Stimulated activated CD4-positive, alpha-beta T cell treated with anti-CD3 and anti-CD28 coated beads, Interleukin-2, amount 100 ng/mL, for 24 hours (primary cell): Measurements from ENCODE around the gene LCN2.

Experiments used
- DNase-seq, 2 donors: peaks; one replicate each; pipeline ENCODE4 v3.0.0-alpha.2; 2020

The LCN2 gene

GRCh38 chr9:128115187-128116103 lies 33.8 kb upstream of the LCN2 start:
- DNase-seq: no peak

- no peak for DNase-seq
These were observed 32.9 kb upstream of the LCN2 start for GRCh38 chr9:128116104-128117083.

GRCh38 chr9:128117613-128118471 lies 31.4 kb upstream of the LCN2 start:
- DNase-seq: peak; percentile 100

GRCh38 chr9:128118472-128118857 lies 30.8 kb upstream of the LCN2 start:
- no peak for DNase-seq

GRCh38 chr9:128118971-128119665 lies 30.1 kb upstream of the LCN2 start:
- DNase-seq: no peak

- DNase-seq: no peak
These were observed 29.1 kb upstream of the LCN2 start for GRCh38 chr9:128120061-128120740.

GRCh38 chr9:128120741-128121465 lies 28.4 kb upstream of the LCN2 start:
- no peak for DNase-seq

GRCh38 chr9:128121466-128121810 lies 27.8 kb upstream of the LCN2 start:
- DNase-seq: no peak

- DNase-seq: no peak
These were observed 27.1 kb upstream of the LCN2 start for GRCh38 chr9:128121924-128122808.

GRCh38 chr9:128122809-128123175 lies 26.5 kb upstream of the LCN2 start:
- no peak for DNase-seq

- no peak for DNase-seq
These were observed 25.7 kb upstream of the LCN2 start for GRCh38 chr9:128123451-128124080.

- no peak for DNase-seq
These were observed 24.8 kb upstream of the LCN2 start for GRCh38 chr9:128124451-128124850.

- peak; percentile 54 to 63 for DNase-seq
These were observed 24.2 kb upstream of the LCN2 start for GRCh38 chr9:128124873-128125579.

- no peak for DNase-seq
These were observed 23.5 kb upstream of the LCN2 start for GRCh38 chr9:128125580-128126354.

- DNase-seq: peak; percentile 82 to 85
These were observed 21.7 kb upstream of the LCN2 start, which contains the start of gene PTGES2 for GRCh38 chr9:128127568-128127989. PTGES2 (minus strand) TSS chr9:128127729; CDS start chr9:128127717, 12 bp downstream.

GRCh38 chr9:128127990-128128835 lies 21.0 kb upstream of the LCN2 start:
- peak; percentile 83 for DNase-seq
